Activated naive CD8-positive, alpha-beta T cell treated with anti-CD3 and anti-CD28 coated beads, Interleukin-2, amount 50 U/mL, for 16 hours (primary cell): Measurements from ENCODE around the gene FRMD8.
"Not testable (repeated sequence)": the region's sequence is repeated elsewhere in the genome, so short reads cannot be mapped to it uniquely, and the experiment has no call there.

Experiments used
- DNase-seq: peaks from one replicate; pipeline ENCODE4 v3.0.0-alpha.2; 2020; ENCODE audit warnings: low read depth, low spot score

FRMD8 gene

GRCh38 chr11:65435981-65436411, 49.6 kb downstream of the FRMD8 start:
- no peak for DNase-seq

GRCh38 chr11:65436412-65437032, 50.1 kb downstream of the FRMD8 start:
- DNase-seq = no peak

- DNase-seq = no peak
Observed at GRCh38 chr11:65437436-65438227, 51.2 kb downstream of the FRMD8 start.

- no peak for DNase-seq
Observed at GRCh38 chr11:65438257-65439151, 52.1 kb downstream of the FRMD8 start.

GRCh38 chr11:65439331-65440181, 53.1 kb downstream of the FRMD8 start:
- no peak for DNase-seq

GRCh38 chr11:65440831-65441499, 54.5 kb downstream of the FRMD8 start:
- DNase-seq = no peak

- no peak for DNase-seq
Observed at GRCh38 chr11:65442842-65443331, 56.5 kb downstream of the FRMD8 start.

- no peak for DNase-seq
Observed at GRCh38 chr11:65444314-65445051, 58.0 kb downstream of the FRMD8 start.

- DNase-seq = no peak
Observed at GRCh38 chr11:65445101-65445603, 58.7 kb downstream of the FRMD8 start.

GRCh38 chr11:65445604-65446445, 59.4 kb downstream of the FRMD8 start:
- no peak for DNase-seq

- no peak for DNase-seq
Observed at GRCh38 chr11:65446446-65447277, 60.2 kb downstream of the FRMD8 start.

GRCh38 chr11:65448074-65448417, 61.6 kb downstream of the FRMD8 start:
- no peak for DNase-seq

- no peak for DNase-seq
Observed at GRCh38 chr11:65448418-65449105, 62.1 kb downstream of the FRMD8 start.

GRCh38 chr11:65451301-65451700, 64.9 kb downstream of the FRMD8 start:
- not testable (repeated sequence) for DNase-seq

GRCh38 chr11:65452259-65452658, 65.8 kb downstream of the FRMD8 start:
- not testable (repeated sequence) for DNase-seq

GRCh38 chr11:65452806-65453490, 66.5 kb downstream of the FRMD8 start:
- DNase-seq = no peak

- no peak for DNase-seq
Observed at GRCh38 chr11:65454311-65454695, 67.9 kb downstream of the FRMD8 start.
